GM12878 (cell line): ENCODE data around the gene LYRM4. TPM values are rescaled to one million over a fixed set of nuclear protein-coding genes. Genes with fewer than 3 reads are reported as not detected.

Source experiments
- ATAC-seq: fragments of 200-7000 bp; cut with Tn5 transposase; 3 replicates; pipeline ENCODE4 v1.9.1; 2020; ENCODE audit warnings: mild to moderate bottlenecking, moderate library complexity
- BruUV-seq: library from RNA; stranded (reverse); fragments of 400-500 nt; replicated peaks from 2 replicates; lab custom pipeline; 2021; lab: Mats Ljungman, UMichigan
- CTCF ChIA-PET: fragments of 300-600 bp; sonication (Branson Sonifier 250); formaldehyde crosslinking; extraction: SDS; loops from one replicate; lab custom pipeline; 2021; ENCODE audit warnings: inconsistent platforms; lab: Yijun Ruan, JAX
- POLR2A ChIA-PET: fragments of 350-600 bp; formaldehyde crosslinking; extraction: SDS; loops from one replicate; lab custom pipeline; 2021; ENCODE audit warnings: inconsistent platforms; lab: Charles Lee
- RAD21 ChIA-PET: fragments of 300-600 bp; sonication (Branson Sonifier 250); formaldehyde crosslinking; loops from one replicate; lab custom pipeline; 2023; ENCODE audit warnings: antibody characterized with exemption; ENCODE audit not compliant: unreplicated experiment; lab: Charles Lee
- SMC1A ChIA-PET: fragments of 300-600 bp; sonication (Branson Sonifier 250); formaldehyde crosslinking; loops from one replicate; lab custom pipeline; 2023; ENCODE audit not compliant: unreplicated experiment, uncharacterized antibody; lab: Charles Lee
- DNase-seq: peaks from one replicate; pipeline ENCODE4 v3.0.0-alpha.2; 2011; ENCODE audit warnings: low read depth, low spot score
- FAIRE-seq: peaks from 3 replicates; lab custom pipeline; 2011; peaks lifted over from hg19 to GRCh38; lab: Jason Lieb, UNC
- H2AFZ ChIP-seq: 2 replicates; pipeline ENCODE4 v1.6.0; 2011; ENCODE audit warnings: low read depth, low read length, control low read depth; ENCODE audit not compliant: control insufficient read depth
- H3K27ac ChIP-seq: 2 replicates; pipeline ENCODE4 v1.5.1; 2011; ENCODE audit warnings: control low read depth; ENCODE audit not compliant: control insufficient read depth, insufficient read depth
- H3K27me3 ChIP-seq, 2 experiments: replicated peaks in 1 of 2; 2 replicates each; pipeline versions ENCODE4 v1.6.0 to v1.6.1; 2011; ENCODE audit warnings: low read length in 1 of 2; ENCODE audit not compliant: control insufficient read depth in 2 of 2, insufficient read depth in 2 of 2
- H3K36me3 ChIP-seq, 2 experiments: 2 replicates each; pipeline ENCODE4 v1.5.1; 2011; ENCODE audit warnings: low read length in 1 of 2; ENCODE audit not compliant: control insufficient read depth in 2 of 2, insufficient read depth in 2 of 2
- H3K4me1 ChIP-seq: 2 replicates; pipeline ENCODE4 v1.6.1; 2011; ENCODE audit warnings: mild to moderate bottlenecking, low read length, moderate library complexity, mixed read lengths; ENCODE audit not compliant: control insufficient read depth, insufficient read depth
- H3K4me2 ChIP-seq: 2 replicates; pipeline ENCODE4 v1.6.0; 2011; ENCODE audit warnings: control low read depth; ENCODE audit not compliant: control insufficient read depth, insufficient read depth
- H3K4me3 ChIP-seq: fragments of 200-600 bp; sonication (generic); 2 replicates; pipeline ENCODE4 v1.5.1; 2016
- H3K79me2 ChIP-seq: 2 replicates; pipeline ENCODE4 v1.6.0; 2011; ENCODE audit warnings: low read length; ENCODE audit not compliant: control insufficient read depth, insufficient read depth
- H3K9ac ChIP-seq: 2 replicates; pipeline ENCODE4 v1.8.0; 2011; ENCODE audit warnings: low read length, control low read depth, mixed read lengths; ENCODE audit not compliant: control insufficient read depth, insufficient read depth
- H3K9me3 ChIP-seq: replicated peaks from 3 replicates; pipeline ENCODE4 v1.5.1; 2011; ENCODE audit warnings: mild to moderate bottlenecking, low read length; ENCODE audit not compliant: control insufficient read depth, insufficient read depth
- H4K20me1 ChIP-seq: 2 replicates; pipeline ENCODE4 v1.6.0; 2011; ENCODE audit not compliant: control insufficient read depth, insufficient read depth
- ASH2L ChIP-seq: fragments of 300-600, 200-600 bp; sonication (generic); IDR thresholded peaks from 2 replicates; pipeline ENCODE4 v1.6.1; 2017; ENCODE audit warnings: low read depth, mild to moderate bottlenecking, borderline replicate concordance
- CBX3 ChIP-seq: fragments of 200-600 bp; sonication (generic); IDR thresholded peaks from 2 replicates; pipeline ENCODE4 v1.6.1; 2016; ENCODE audit warnings: low read depth, borderline replicate concordance
- IRF4 ChIP-seq: IDR thresholded peaks from 2 replicates; pipeline ENCODE4 v1.6.1; 2011; ENCODE audit warnings: low read depth, low read length
- SIN3A ChIP-seq: IDR thresholded peaks from 2 replicates; pipeline ENCODE4 v1.6.1; 2012; ENCODE audit warnings: low read depth, low read length, improper control_type of control experiment
- WGBS: methylation state at CpG from one replicate; pipeline ENCODE4 v1.1.6; 2016; ENCODE audit warnings: low lambda C conversion rate; ENCODE audit not compliant: insufficient replicate concordance, insufficient coverage; ENCODE audit errors: missing lambda C conversion rate; 5-methylcytosine and 5-hydroxymethylcytosine counted together
- in situ Hi-C: fragments of 300-500 bp; cut with MboI; formaldehyde crosslinking; loops from 9 replicates; pipeline ENCODE4 v1.14.3; 2018; ENCODE audit warnings: mixed read lengths
- intact Hi-C: fragments of 100-400 bp; cut with micrococcal nuclease; formaldehyde crosslinking; loops from one replicate; pipeline ENCODE4 v1.14.2; 2022; ENCODE audit not compliant: unreplicated experiment
- polyA plus RNA-seq, 11 experiments: library from polyadenylated mRNA; depleted of rRNA in 4 of 11; unstranded in 6 of 11; stranded (reverse) in 5 of 11; fragments of >200 nt; fragmentation: Nextera tagmentation in 4 of 11; fragmentation: Illumina TruSeq in 1 of 11; extraction: Ambion mirVana in 4 of 11; extraction: Trizol in 1 of 11; gene quantifications; 1 replicate in 1 of 11; 2 replicates in 10 of 11; pipeline versions ENCODE4 v1.2.1 to v1.2.3, GENCODE V29; 2011 to 2016; ENCODE audit warnings: inconsistent platforms in 2 of 11, missing spikeins in 2 of 11, low read depth in 1 of 11
- total RNA-seq, 4 experiments: library from RNA; depleted of rRNA in 3 of 4; stranded (reverse); fragments of >200 nt in 3 of 4; fragmentation: Illumina TruSeq in 1 of 4; extraction: Trizol in 1 of 4; gene quantifications; 2 replicates each; pipeline versions ENCODE4 v1.2.1 to v1.2.3, GENCODE V29; 2013 to 2021
- TF ChIP-seq, protein P1 (sequence below): fragments of 150-350 bp; IDR thresholded peaks from 2 replicates; pipeline ENCODE4 v1.6.1; 2016; ENCODE audit warnings: low read depth, low read length

The LYRM4 gene
- total and polyA plus RNA-seq, 10 of the 15 experiments (the other 5 are each of a cell fraction or from before 2014, with no cell fraction given): 32.7 to 66.8 (median 44.0) TPM

DNA sequence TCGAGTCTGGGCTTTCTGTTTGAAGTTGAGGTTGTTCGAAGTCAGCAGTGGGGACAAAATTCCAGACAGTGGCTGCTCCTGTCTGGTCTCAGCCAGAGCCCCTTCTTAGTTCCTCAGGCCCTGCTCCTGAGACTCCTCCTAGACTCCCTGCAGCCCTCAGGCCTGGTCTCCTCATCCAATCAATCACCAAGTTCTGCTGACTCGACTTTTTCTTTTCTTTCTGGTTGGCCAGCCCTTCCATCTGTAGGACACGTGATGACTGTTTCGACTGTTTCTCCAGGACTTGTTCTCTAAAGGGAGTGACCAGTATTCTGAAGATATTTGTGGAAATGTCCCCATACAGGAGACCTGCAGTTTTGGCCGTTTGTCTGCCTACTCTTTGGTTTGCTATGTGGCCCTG is 156.1 kb downstream of the LYRM4 start:
- no peak overlapping the region for H3K4me2 ChIP-seq
- no TSS peak for BruUV-seq
- DNase-seq (no peak), FAIRE-seq (no peak), ATAC-seq (no peak)
- POLR2A ChIA-PET: no interaction called here
- no peaks in the 10 kb centered on the region for H3K4me1 ChIP-seq
- no peaks in the 10 kb centered on the region for H3K36me3 ChIP-seq
- no peaks in the 10 kb centered on the region for H3K27me3 ChIP-seq
- no peak overlapping the region for H2AFZ ChIP-seq
- CTCF ChIA-PET: no interaction called here
- 79% methylated on average over 6 of the region's 6 CpGs for WGBS
- in situ Hi-C loops (no loop called here), intact Hi-C loops (no loop called here)
- H3K27ac ChIP-seq: no peak overlapping the region
- H3K4me3 ChIP-seq: no peak overlapping the region
- no peaks in the 10 kb centered on the region for H3K9me3 ChIP-seq
- H3K79me2 ChIP-seq: no peaks in the 10 kb centered on the region
- TF ChIP-seq IRF4 (no peak), ASH2L (no peak), SIN3A (no peak), CBX3 (no peak)
- TF ChIP-seq, protein P1, sequence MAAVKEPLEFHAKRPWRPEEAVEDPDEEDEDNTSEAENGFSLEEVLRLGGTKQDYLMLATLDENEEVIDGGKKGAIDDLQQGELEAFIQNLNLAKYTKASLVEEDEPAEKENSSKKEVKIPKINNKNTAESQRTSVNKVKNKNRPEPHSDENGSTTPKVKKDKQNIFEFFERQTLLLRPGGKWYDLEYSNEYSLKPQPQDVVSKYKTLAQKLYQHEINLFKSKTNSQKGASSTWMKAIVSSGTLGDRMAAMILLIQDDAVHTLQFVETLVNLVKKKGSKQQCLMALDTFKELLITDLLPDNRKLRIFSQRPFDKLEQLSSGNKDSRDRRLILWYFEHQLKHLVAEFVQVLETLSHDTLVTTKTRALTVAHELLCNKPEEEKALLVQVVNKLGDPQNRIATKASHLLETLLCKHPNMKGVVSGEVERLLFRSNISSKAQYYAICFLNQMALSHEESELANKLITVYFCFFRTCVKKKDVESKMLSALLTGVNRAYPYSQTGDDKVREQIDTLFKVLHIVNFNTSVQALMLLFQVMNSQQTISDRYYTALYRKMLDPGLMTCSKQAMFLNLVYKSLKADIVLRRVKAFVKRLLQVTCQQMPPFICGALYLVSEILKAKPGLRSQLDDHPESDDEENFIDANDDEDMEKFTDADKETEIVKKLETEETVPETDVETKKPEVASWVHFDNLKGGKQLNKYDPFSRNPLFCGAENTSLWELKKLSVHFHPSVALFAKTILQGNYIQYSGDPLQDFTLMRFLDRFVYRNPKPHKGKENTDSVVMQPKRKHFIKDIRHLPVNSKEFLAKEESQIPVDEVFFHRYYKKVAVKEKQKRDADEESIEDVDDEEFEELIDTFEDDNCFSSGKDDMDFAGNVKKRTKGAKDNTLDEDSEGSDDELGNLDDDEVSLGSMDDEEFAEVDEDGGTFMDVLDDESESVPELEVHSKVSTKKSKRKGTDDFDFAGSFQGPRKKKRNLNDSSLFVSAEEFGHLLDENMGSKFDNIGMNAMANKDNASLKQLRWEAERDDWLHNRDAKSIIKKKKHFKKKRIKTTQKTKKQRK: no peak
- no peaks in the 10 kb centered on the region for H4K20me1 ChIP-seq
- SMC1A ChIA-PET: no interaction called here
- RAD21 ChIA-PET: no interaction called here
- H3K9ac ChIP-seq: no peak overlapping the region
